Body of pancreas (tissue), 4 donors: ENCODE data around the gene THAP8.

Experiments used
- POLR2A ChIP-seq, 3 donors: fragments of 450-650 bp; IDR thresholded peaks; one replicate each; pipeline ENCODE4 v1.6.1; 2016; ENCODE audit warnings: antibody characterized with exemption in 3 of 3, mild to moderate bottlenecking in 2 of 3
- TF ChIP-seq, protein P1 (sequence below), 7 experiments: fragments of 450-650 bp in 4 of 7; fragments of 200-600 bp in 3 of 7; sonication (generic) in 3 of 7; IDR thresholded peaks; one replicate each; pipeline ENCODE4 v1.5.1; 2016 to 2019; ENCODE audit warnings: antibody characterized with exemption in 7 of 7

GRCh38 chr19:36051236-36051635, 2.8 kb downstream of the THAP8 start:
- TF ChIP-seq, protein P1, sequence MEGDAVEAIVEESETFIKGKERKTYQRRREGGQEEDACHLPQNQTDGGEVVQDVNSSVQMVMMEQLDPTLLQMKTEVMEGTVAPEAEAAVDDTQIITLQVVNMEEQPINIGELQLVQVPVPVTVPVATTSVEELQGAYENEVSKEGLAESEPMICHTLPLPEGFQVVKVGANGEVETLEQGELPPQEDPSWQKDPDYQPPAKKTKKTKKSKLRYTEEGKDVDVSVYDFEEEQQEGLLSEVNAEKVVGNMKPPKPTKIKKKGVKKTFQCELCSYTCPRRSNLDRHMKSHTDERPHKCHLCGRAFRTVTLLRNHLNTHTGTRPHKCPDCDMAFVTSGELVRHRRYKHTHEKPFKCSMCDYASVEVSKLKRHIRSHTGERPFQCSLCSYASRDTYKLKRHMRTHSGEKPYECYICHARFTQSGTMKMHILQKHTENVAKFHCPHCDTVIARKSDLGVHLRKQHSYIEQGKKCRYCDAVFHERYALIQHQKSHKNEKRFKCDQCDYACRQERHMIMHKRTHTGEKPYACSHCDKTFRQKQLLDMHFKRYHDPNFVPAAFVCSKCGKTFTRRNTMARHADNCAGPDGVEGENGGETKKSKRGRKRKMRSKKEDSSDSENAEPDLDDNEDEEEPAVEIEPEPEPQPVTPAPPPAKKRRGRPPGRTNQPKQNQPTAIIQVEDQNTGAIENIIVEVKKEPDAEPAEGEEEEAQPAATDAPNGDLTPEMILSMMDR (IDR thresholded peaks at IDR 0.05) = no peak
- no peak for TF ChIP-seq POLR2A (IDR thresholded peaks at IDR 0.05)
